GM21390 (cell line): ENCODE results near the gene EXOC6.
"Not testable (repeated sequence)": the region's sequence is repeated elsewhere in the genome, so short reads cannot be mapped to it uniquely, and the experiment has no call there.

Source experiments
- ATAC-seq: cut with Tn5 transposase; IDR thresholded peaks from one replicate; pipeline ENCODE4 v1.9.1; 2021; ENCODE audit not compliant: unreplicated experiment

The EXOC6 gene

DNA sequence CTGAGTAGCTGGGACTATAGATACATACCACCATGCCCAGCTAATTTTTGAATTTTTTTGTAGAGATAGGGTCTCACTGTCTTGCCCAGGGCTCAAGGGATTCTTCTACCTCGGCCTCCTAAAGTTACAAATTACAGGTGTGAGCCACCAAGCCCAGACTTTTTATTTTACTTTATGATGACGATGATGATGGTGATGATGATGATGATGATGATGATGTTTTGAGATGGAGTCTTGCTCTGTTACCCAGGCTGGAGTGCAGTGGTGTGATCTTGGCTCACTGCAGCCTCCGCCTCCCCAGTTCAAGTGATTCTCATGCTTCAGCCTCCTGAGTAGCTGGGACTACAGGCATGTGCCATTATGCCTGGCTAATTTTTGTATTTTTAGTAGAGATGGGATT is 252.8 kb downstream of the EXOC6 start:
- ATAC-seq = not testable (repeated sequence)

GRCh38 chr10:93103953-93104352 is 255.6 kb downstream of the EXOC6 start:
- no peak for ATAC-seq

- ATAC-seq = no peak
Measured at GRCh38 chr10:93106631-93107072, 258.3 kb downstream of the EXOC6 start.
